ENCODE results near the gene SLC22A5.

GRCh38 chr5:132363431-132364112, 5.9 kb upstream of the SLC22A5 start:
- TF ChIP-seq CTCF (IDR thresholded peaks at IDR 0.05; ENCODE audit: low read length) (no peak), EZH2phosphoT487 (IDR thresholded peaks at IDR 0.05; ENCODE audit: low read length) (no peak)

Measured in MM.1S (cell line).